Loucy (cell line): ENCODE measurements around the gene LIME1.

Experiments used
- H2AFZ ChIP-seq: fragments of 200-600 bp; sonication (generic); 2 replicates; pipeline ENCODE4 v1.6.0; 2016; ENCODE audit warnings: antibody characterized with exemption, mild to moderate bottlenecking, low read length, moderate library complexity
- H3F3A ChIP-seq: fragments of 200-600 bp; 2 replicates; pipeline ENCODE4 v1.6.0; 2016; ENCODE audit warnings: antibody characterized with exemption, low read depth, mild to moderate bottlenecking
- H3K27me3 ChIP-seq: fragments of 200-600 bp; sonication (generic); 2 replicates; pipeline ENCODE4 v1.6.1; 2014; ENCODE audit warnings: low read length, mild to moderate bottlenecking; ENCODE audit not compliant: insufficient read depth, poor library complexity, severe bottlenecking
- H3K36me3 ChIP-seq: fragments of 200-600 bp; sonication (generic); 2 replicates; pipeline ENCODE4 v1.6.1; 2016; ENCODE audit warnings: low read length; ENCODE audit not compliant: insufficient read depth
- H3K4me1 ChIP-seq: fragments of 200-600 bp; sonication (generic); 2 replicates; pipeline ENCODE4 v1.5.1; 2014; ENCODE audit warnings: low read length, mild to moderate bottlenecking; ENCODE audit not compliant: insufficient read depth, poor library complexity, severe bottlenecking
- H3K4me2 ChIP-seq: fragments of 200-600 bp; sonication (generic); 2 replicates; pipeline ENCODE4 v1.6.0; 2014; ENCODE audit warnings: antibody characterized with exemption, low read length, low read depth, mild to moderate bottlenecking; ENCODE audit not compliant: poor library complexity, severe bottlenecking
- H3K4me3 ChIP-seq: fragments of 200-600 bp; sonication (generic); 2 replicates; pipeline ENCODE4 v1.5.1; 2014; ENCODE audit warnings: low read length, mild to moderate bottlenecking, mixed read lengths; ENCODE audit not compliant: poor library complexity, severe bottlenecking
- H3K79me2 ChIP-seq: fragments of 200-600 bp; sonication (generic); 2 replicates; pipeline ENCODE4 v1.6.1; 2014; ENCODE audit warnings: low read length; ENCODE audit not compliant: insufficient read depth
- H3K9ac ChIP-seq: fragments of 200-600 bp; sonication (generic); 2 replicates; pipeline ENCODE4 v1.6.0; 2014; ENCODE audit warnings: mild to moderate bottlenecking, low read depth, low read length, moderate library complexity; ENCODE audit not compliant: poor library complexity, severe bottlenecking
- H3K9me2 ChIP-seq: fragments of 200-600 bp; sonication (generic); replicated peaks from 2 replicates; pipeline ENCODE4 v1.6.1; 2016; ENCODE audit warnings: low read depth, low read length, mixed read lengths
- H3K9me3 ChIP-seq: fragments of 200-600 bp; sonication (generic); 2 replicates; pipeline ENCODE4 v1.6.1; 2014; ENCODE audit warnings: mild to moderate bottlenecking, antibody characterized with exemption, low read length, low read depth; ENCODE audit not compliant: insufficient read depth
- H4K20me1 ChIP-seq: fragments of 200-600 bp; sonication (generic); 2 replicates; pipeline ENCODE4 v1.6.0; 2014; ENCODE audit warnings: antibody characterized with exemption, low read length, mild to moderate bottlenecking; ENCODE audit not compliant: insufficient read depth, poor library complexity, severe bottlenecking
- EZH2phosphoT487 ChIP-seq: fragments of 200-600 bp; IDR thresholded peaks from 2 replicates; pipeline ENCODE4 v1.6.1; 2018; ENCODE audit warnings: antibody characterized with exemption, mild to moderate bottlenecking, moderate library complexity, borderline replicate concordance
- TF ChIP-seq, protein P1 (sequence below): fragments of 200-600 bp; sonication (generic); conservative IDR thresholded peaks from 2 replicates; pipeline ENCODE4 v1.5.1; 2014; ENCODE audit warnings: mild to moderate bottlenecking, antibody characterized with exemption, low read length

LIME1 gene

DNA sequence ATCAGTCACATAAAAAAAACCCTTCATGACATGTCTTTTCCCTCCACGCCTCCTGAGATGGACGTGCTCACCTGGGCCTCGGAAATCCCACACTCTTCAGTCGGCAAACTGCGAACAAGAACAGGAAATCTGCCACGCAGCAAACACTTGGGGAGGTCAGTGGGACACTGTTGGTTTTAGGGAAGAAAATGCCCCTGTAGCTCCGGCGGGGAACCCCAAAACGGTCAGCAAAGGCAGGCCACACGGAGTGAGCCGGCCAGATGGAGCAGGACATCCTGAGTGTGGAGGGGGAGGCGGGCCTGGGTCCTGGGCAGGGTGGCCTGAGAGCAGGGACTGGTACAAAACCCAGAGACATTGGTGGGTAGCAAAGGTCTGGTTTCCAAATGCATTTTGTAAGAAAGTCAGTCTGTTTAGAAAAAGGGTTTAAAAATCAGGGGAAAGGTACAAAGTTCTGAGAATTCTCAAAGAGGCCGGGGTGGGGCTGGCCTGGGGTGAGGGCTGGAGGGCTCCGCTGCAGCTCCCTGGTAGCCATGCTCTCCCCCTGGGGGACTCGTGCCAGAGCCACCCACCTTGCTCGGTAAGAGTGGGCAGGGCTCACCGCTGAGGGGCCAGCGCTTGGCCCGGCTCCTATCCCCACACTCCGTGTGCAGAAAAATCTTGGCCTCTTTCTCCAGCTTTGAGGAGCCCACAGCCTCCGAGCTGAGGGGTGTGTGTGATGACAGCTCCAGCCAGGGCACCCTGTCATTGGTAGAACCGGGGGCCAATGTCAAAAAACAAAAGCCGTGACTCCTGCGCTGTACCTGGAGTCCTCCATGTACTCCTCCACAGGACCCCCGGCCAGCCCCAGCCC is 8.3 kb downstream of the LIME1 start:
- no peaks in the 10 kb centered on the region for H3K27me3 ChIP-seq
- no peak overlapping the region for H2AFZ ChIP-seq
- no peak for TF ChIP-seq EZH2phosphoT487
- TF ChIP-seq, protein P1, sequence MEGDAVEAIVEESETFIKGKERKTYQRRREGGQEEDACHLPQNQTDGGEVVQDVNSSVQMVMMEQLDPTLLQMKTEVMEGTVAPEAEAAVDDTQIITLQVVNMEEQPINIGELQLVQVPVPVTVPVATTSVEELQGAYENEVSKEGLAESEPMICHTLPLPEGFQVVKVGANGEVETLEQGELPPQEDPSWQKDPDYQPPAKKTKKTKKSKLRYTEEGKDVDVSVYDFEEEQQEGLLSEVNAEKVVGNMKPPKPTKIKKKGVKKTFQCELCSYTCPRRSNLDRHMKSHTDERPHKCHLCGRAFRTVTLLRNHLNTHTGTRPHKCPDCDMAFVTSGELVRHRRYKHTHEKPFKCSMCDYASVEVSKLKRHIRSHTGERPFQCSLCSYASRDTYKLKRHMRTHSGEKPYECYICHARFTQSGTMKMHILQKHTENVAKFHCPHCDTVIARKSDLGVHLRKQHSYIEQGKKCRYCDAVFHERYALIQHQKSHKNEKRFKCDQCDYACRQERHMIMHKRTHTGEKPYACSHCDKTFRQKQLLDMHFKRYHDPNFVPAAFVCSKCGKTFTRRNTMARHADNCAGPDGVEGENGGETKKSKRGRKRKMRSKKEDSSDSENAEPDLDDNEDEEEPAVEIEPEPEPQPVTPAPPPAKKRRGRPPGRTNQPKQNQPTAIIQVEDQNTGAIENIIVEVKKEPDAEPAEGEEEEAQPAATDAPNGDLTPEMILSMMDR: no peak
- H3K4me2 ChIP-seq: no peak overlapping the region
- peaks cover 20% of the 10 kb centered on the region for H3K79me2 ChIP-seq
- H3K4me1 ChIP-seq: peaks cover 14% of the 10 kb centered on the region
- no peak overlapping the region for H3K4me3 ChIP-seq
- H4K20me1 ChIP-seq: peaks cover 16% of the 10 kb centered on the region
- 0 out of 2 replicates have a peak, but pooled peaks cover 7% of the 10 kb centered on the region for H3F3A ChIP-seq
- H3K9me3 ChIP-seq: no peaks in the 10 kb centered on the region
- H3K9me2 ChIP-seq: no peaks in the 10 kb centered on the region
- no peak overlapping the region for H3K9ac ChIP-seq
- peaks cover 13% of the 10 kb centered on the region; the same call in 1 of the 2 replicates for H3K36me3 ChIP-seq

DNA sequence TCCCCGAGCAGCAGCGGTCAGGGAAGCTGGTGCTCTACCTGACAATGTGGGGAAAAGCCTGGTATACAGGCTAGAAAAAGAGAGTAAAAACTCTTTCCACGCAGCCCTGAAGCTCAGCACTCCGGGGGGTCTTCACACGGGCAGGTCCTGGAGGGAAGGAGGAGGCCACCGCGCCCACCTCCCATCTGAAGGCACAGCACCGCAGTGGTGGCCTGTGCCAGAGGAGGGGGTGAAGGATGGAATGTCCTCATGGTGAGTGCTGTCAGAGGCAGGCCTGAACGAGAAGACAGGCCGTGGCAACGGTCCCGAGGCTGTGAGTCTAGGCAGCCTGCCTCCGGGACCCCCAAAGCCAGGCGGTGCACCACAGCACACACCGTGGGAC is 9.0 kb downstream of the LIME1 start:
- peaks cover 20% of the 10 kb centered on the region for H3K4me1 ChIP-seq

DNA sequence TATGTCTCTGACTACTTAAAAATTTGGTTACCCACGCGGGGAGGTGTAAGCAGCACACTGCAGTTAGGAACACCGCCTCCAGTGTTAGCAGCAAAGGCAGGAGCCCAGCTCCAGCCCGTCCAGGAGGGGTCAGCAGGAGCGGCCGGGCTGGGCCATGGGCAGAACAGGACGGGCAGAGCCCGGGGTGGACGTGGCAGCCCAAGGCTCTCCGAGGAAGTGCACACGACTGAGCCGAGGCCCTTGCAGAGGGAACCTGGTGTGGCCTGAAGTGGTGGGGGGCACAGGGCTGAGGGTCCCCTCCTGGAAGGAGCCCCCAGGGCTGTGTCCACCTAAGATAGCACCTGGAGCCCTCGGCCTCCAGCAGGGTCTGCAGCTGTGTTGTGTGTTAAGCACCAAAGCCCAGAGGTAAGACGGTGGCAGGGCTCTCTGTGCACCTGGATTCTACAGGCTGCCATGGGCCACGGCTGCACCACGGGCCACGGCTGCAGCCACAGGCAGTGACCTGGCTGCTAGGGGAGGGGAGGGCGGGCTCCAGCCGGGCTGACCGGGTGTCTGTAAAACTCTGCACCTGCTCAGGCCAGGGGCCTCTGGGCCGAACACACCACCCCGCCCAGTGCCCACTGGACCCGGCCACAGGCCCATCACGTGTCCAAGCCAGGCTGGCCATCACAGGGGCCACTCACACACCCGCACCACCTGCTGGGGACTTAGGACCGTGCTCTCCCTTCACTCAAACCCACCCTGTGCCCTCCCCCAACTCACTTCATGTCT is 9.7 kb downstream of the LIME1 start:
- H2AFZ ChIP-seq: no peak overlapping the region
- H3K79me2 ChIP-seq: peaks cover 16% of the 10 kb centered on the region
- H3K9me3 ChIP-seq: no peaks in the 10 kb centered on the region
- no peaks in the 10 kb centered on the region for H3K9me2 ChIP-seq
- no peak overlapping the region for H3K9ac ChIP-seq
- H4K20me1 ChIP-seq: peaks cover 12% of the 10 kb centered on the region
- H3K4me2 ChIP-seq: no peak overlapping the region
- no peak for TF ChIP-seq EZH2phosphoT487
- TF ChIP-seq, protein P1: no peak
- no peak overlapping the region for H3K4me3 ChIP-seq
- peaks cover 13% of the 10 kb centered on the region; the same call in 1 of the 2 replicates for H3K36me3 ChIP-seq
- no peaks in the 10 kb centered on the region for H3K27me3 ChIP-seq
- H3F3A ChIP-seq: 0 out of 2 replicates have a peak, but pooled peaks cover 7% of the 10 kb centered on the region
- peaks cover 24% of the 10 kb centered on the region for H3K4me1 ChIP-seq

More for the DNA sequence above, 9.0 kb downstream of the LIME1 start:
- H3F3A ChIP-seq: 0 out of 2 replicates have a peak, but pooled peaks cover 7% of the 10 kb centered on the region
- no peaks in the 10 kb centered on the region for H3K9me3 ChIP-seq
- no peak overlapping the region for H3K9ac ChIP-seq
- H3K27me3 ChIP-seq: no peaks in the 10 kb centered on the region
- no peaks in the 10 kb centered on the region for H3K9me2 ChIP-seq
- no peak overlapping the region for H2AFZ ChIP-seq
- H3K79me2 ChIP-seq: peaks cover 20% of the 10 kb centered on the region
- no peak for TF ChIP-seq EZH2phosphoT487
- TF ChIP-seq, protein P1: no peak
- H4K20me1 ChIP-seq: peaks cover 16% of the 10 kb centered on the region
- H3K36me3 ChIP-seq: peaks cover 13% of the 10 kb centered on the region; the same call in 1 of the 2 replicates
- no peak overlapping the region for H3K4me3 ChIP-seq
- no peak overlapping the region for H3K4me2 ChIP-seq
